BE2C (cell line): Measurements from ENCODE around the gene LANCL1. TPM values are rescaled to one million over a fixed set of nuclear protein-coding genes. Genes with fewer than 3 reads are reported as not detected.

ENCODE experiments used
- DNase-seq: peaks from one replicate; pipeline ENCODE4 v3.0.0-alpha.2; 2020
- H3K27me3 ChIP-seq: fragments of 250-450 bp; sonication (Bioruptor Pico); 2 replicates; pipeline ENCODE4 v1.5.1; 2020; ENCODE audit warnings: mild to moderate bottlenecking
- H3K36me3 ChIP-seq: fragments of 250-450 bp; sonication (Bioruptor Pico); 2 replicates; pipeline ENCODE4 v1.5.1; 2020; ENCODE audit warnings: mild to moderate bottlenecking
- H3K4me1 ChIP-seq: fragments of 250-450 bp; sonication (Bioruptor Pico); 2 replicates; pipeline ENCODE4 v1.5.1; 2020
- H3K4me3 ChIP-seq: 2 replicates; pipeline ENCODE4 v1.5.1; 2011; ENCODE audit warnings: low read depth, low read length
- H3K9me3 ChIP-seq: fragments of 250-450 bp; sonication (Bioruptor Pico); 2 replicates; pipeline ENCODE4 v1.5.1; 2020
- polyA plus RNA-seq: library from polyadenylated mRNA; unstranded; fragments of >200 nt; gene quantifications from one replicate; pipeline ENCODE4 v1.2.1, GENCODE V29; 2012; ENCODE audit warnings: low read depth, missing spikeins; ENCODE audit not compliant: insufficient read length, insufficient read depth
- TF ChIP-seq, protein P1 (sequence below): IDR thresholded peaks from 2 replicates; pipeline ENCODE4 v1.5.1; 2012; ENCODE audit warnings: mild to moderate bottlenecking, low read depth, low read length

The LANCL1 gene, protein sequence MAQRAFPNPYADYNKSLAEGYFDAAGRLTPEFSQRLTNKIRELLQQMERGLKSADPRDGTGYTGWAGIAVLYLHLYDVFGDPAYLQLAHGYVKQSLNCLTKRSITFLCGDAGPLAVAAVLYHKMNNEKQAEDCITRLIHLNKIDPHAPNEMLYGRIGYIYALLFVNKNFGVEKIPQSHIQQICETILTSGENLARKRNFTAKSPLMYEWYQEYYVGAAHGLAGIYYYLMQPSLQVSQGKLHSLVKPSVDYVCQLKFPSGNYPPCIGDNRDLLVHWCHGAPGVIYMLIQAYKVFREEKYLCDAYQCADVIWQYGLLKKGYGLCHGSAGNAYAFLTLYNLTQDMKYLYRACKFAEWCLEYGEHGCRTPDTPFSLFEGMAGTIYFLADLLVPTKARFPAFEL
- 57.9 TPM for polyA plus RNA-seq

DNA sequence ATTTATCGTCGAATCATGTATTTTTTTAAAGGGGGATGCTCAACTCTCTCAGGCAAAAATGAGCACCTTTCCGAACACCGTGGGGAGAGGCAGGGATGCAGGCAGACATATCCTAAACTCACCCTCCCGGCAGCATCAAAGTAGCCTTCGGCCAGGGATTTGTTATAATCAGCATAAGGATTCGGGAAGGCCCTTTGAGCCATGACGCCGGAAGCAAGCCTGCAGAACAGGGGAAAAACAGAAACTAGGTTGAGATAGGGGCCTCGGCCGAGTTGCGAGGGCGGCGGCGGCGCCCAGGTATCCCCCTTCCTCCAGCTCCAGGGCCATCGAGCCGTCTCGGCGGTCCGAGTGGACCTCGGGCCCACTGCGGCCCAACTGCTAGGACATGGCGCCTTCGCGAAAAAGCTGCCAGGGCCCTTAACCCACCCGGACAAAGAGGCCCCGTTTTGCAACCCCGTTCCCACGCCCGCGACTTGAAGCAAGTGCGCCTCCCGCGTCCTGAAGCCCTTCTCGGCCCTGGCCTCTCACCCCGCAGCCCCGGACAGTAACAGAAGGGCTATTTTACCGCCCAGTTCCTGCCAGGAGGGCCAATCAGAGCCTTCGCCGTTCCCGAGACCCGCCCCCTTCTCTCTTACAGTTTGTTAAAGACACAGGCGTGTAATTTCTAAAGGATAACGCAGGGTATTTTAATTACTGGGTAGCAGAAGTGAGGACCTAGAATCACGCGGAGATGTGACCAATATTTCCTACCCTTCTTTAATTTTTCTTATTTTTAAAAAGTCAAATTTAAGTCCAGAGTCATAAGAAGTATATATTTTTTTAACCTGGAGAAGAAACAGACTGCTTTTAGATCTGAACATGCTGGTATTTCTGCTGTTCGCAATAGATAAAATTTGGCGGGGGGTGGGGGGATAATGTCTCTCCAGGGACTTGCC is at the start of gene LANCL1:
Gene LANCL1, minus strand, starts transcription at position 566 of the 935 bp plus-strand sequence. Its CDS starts 363 bp downstream, at position 203.
- Histone ChIP-seq H3K4me3 (peak within 1 kb of the TSS; percentile 80), H3K9me3 (no peaks in the 10 kb centered on the region), H3K4me1 (no peaks in the 10 kb centered on the region; the same call in 1 of the 2 replicates), H3K36me3 (peaks cover 4% of the 10 kb centered on the region), H3K27me3 (no peaks in the 10 kb centered on the region)
- peak; percentile 89 for DNase-seq
- TF ChIP-seq, protein P1, sequence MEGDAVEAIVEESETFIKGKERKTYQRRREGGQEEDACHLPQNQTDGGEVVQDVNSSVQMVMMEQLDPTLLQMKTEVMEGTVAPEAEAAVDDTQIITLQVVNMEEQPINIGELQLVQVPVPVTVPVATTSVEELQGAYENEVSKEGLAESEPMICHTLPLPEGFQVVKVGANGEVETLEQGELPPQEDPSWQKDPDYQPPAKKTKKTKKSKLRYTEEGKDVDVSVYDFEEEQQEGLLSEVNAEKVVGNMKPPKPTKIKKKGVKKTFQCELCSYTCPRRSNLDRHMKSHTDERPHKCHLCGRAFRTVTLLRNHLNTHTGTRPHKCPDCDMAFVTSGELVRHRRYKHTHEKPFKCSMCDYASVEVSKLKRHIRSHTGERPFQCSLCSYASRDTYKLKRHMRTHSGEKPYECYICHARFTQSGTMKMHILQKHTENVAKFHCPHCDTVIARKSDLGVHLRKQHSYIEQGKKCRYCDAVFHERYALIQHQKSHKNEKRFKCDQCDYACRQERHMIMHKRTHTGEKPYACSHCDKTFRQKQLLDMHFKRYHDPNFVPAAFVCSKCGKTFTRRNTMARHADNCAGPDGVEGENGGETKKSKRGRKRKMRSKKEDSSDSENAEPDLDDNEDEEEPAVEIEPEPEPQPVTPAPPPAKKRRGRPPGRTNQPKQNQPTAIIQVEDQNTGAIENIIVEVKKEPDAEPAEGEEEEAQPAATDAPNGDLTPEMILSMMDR = no peak

DNA sequence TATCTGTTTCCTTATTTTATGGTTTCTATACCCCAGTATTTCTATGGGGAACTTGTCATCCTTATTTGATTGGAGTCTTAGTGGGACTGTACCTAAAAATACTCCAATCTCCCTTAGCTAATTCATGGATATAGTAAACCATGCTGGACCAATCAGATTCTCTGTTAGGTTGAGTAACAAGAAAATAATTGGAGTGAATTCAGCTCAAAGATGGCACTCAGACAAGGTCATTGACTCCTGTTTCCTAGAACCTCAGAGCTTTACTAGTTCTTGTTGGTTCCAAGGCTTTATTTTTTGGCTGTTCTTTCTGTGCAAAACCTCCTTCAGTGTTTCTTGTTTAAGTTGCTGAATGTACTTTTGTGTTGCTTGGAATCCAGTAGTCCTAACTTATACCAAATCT is 48.0 kb upstream of the LANCL1 start:
- Histone ChIP-seq H3K36me3 (no peaks in the 10 kb centered on the region), H3K27me3 (no peaks in the 10 kb centered on the region; the same call in 1 of the 2 replicates), H3K9me3 (no peaks in the 10 kb centered on the region), H3K4me1 (no peaks in the 10 kb centered on the region), H3K4me3 (no peak overlapping the region)
- TF ChIP-seq, protein P1 = no peak
- DNase-seq = no peak

DNA sequence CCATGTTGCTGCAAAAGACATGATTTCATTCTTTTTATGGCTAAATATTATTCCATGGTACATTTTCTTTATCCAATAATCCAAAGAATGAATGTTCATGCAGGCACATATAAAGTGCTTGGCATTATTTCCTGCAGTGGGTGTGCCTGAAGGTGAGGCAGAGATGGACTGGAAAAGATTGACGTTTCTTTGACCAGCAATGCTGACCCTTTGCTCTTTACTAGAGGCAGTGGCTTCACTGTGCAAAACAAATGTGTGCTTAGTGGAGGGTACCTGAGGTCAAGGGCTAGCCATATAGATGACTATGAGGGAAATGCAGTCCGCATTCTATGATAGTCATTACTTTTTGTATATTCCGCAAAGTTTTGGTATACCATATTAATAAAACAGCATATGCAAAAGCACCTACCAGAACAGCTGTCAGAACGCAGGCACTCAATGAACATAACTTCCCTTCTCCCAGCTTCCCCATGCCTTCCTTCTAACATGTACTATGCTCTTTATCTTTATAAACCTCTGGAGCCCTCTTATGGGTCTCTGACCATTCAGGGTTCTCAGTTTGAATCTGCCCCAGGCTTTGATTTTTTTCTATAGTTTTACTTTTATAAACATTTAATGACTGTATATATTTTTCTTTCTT is 47.2 kb upstream of the LANCL1 start:
- Histone ChIP-seq H3K27me3 (no peaks in the 10 kb centered on the region), H3K9me3 (no peaks in the 10 kb centered on the region), H3K4me1 (no peaks in the 10 kb centered on the region), H3K4me3 (no peak overlapping the region), H3K36me3 (no peaks in the 10 kb centered on the region)
- TF ChIP-seq, protein P1 = no peak
- DNase-seq = no peak

DNA sequence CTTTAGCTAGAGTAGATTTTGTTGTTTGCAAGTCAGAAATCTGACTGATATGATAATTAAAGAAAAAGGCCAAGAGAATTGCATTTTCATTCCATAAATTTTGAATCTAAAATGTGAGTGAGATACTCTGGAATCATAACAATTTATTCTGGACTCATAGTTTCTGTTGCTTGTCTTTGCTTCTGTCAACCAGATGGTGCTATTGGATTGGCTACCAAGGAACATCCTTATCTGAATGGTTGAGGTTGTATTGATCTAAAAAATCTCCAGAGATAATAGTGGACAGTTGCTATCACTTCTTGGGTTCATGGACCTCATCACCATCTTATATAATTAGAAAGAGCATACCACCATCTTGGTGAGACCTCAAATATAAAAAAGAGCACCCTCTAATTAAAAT is 45.8 kb upstream of the LANCL1 start:
- no peaks in the 10 kb centered on the region for H3K36me3 ChIP-seq
- H3K9me3 ChIP-seq = no peaks in the 10 kb centered on the region
- DNase-seq = no peak
- H3K27me3 ChIP-seq = no peaks in the 10 kb centered on the region
- no peaks in the 10 kb centered on the region for H3K4me1 ChIP-seq
- TF ChIP-seq, protein P1 = no peak
- H3K4me3 ChIP-seq = no peak overlapping the region

DNA sequence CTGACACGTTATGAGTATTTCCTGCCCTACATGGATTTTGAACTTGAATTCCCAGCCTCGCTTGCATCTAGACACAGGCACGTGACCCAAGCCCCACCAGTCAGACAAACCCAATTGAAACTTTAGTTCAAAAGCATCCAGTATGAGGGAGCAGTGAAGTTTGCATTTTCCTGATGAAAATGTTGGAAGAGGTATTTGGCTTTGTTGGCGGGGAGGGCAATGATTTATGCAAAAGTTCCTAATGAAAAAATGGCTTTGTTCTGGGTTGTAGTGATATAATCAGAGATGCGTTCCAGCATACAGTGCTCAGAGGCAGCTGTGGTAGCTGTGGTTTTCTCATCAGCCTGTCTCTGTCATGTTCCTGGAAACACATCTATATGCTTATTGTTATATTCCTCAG is 43.0 kb upstream of the LANCL1 start:
- Histone ChIP-seq H3K36me3 (no peaks in the 10 kb centered on the region), H3K4me3 (no peak overlapping the region), H3K9me3 (no peaks in the 10 kb centered on the region), H3K4me1 (no peaks in the 10 kb centered on the region), H3K27me3 (peaks cover 7% of the 10 kb centered on the region; the same call in 1 of the 2 replicates)
- no peak for DNase-seq
- TF ChIP-seq, protein P1 = no peak
